ENCODE results near the gene TBC1D30. TPM values are rescaled to one million over a fixed set of nuclear protein-coding genes. Genes with fewer than 3 reads are reported as not detected.

The TBC1D30 gene
- total RNA-seq, 4 donors from 2014 or later = 3.2 to 14.8 (median 9.5) TPM

GRCh38 chr12:64889434-64890216 lies 65.2 kb downstream of the TBC1D30 start:
- Histone ChIP-seq H3K27me3 (no peaks in the 10 kb centered on the region), H3K4me1 (no peaks in the 10 kb centered on the region), H3K27ac (no peak overlapping the region), H3K4me3 (no peak overlapping the region), H3K36me3 (no peaks in the 10 kb centered on the region), H3K9me3 (no peaks in the 10 kb centered on the region)
- TF ChIP-seq CTCF (IDR thresholded peaks at IDR 0.05) (no peak), POLR2A (IDR thresholded peaks at IDR 0.05) (no peak)
- no peak for DNase-seq
- intact Hi-C loops (cut with DNase I; ENCODE audit: low total_unique reads) = loop anchor here (5.0 kb wide), 1 partner anchor 233 kb away; the partner anchor contains the start of gene WIF1

- Histone ChIP-seq H3K9me3 (no peaks in the 10 kb centered on the region), H3K27ac (no peak overlapping the region), H3K27me3 (no peaks in the 10 kb centered on the region), H3K4me3 (no peak overlapping the region), H3K36me3 (no peaks in the 10 kb centered on the region), H3K4me1 (no peaks in the 10 kb centered on the region)
- TF ChIP-seq CTCF (IDR thresholded peaks at IDR 0.05) (peak; percentile 78 to 90 (median 84)), POLR2A (IDR thresholded peaks at IDR 0.05) (no peak)
- no peak for DNase-seq
- intact Hi-C loops (cut with DNase I; ENCODE audit: low total_unique reads) = loop anchor here (5.0 kb wide), 1 partner anchor 231 kb away; the partner anchor contains the start of gene WIF1
Measured at GRCh38 chr12:64890873-64891468, 66.5 kb downstream of the TBC1D30 start.

- intact Hi-C loops (cut with DNase I; ENCODE audit: low total_unique reads) = loop anchor here (5.0 kb wide), 1 partner anchor 231 kb away; the partner anchor contains the start of gene WIF1
- no peaks in the 10 kb centered on the region for H3K9me3 ChIP-seq
- H3K4me3 ChIP-seq = no peak overlapping the region
- H3K4me1 ChIP-seq = no peaks in the 10 kb centered on the region
- H3K36me3 ChIP-seq = no peaks in the 10 kb centered on the region
- no peak for DNase-seq
- H3K27ac ChIP-seq = no peak overlapping the region
- TF ChIP-seq CTCF (IDR thresholded peaks at IDR 0.05) = no peak
- TF ChIP-seq POLR2A (IDR thresholded peaks at IDR 0.05) = no peak
- no peaks in the 10 kb centered on the region for H3K27me3 ChIP-seq
Measured at GRCh38 chr12:64891629-64892028, 67.2 kb downstream of the TBC1D30 start.

- TF ChIP-seq POLR2A (IDR thresholded peaks at IDR 0.05) (no peak), CTCF (IDR thresholded peaks at IDR 0.05) (no peak)
- Histone ChIP-seq H3K9me3 (no peaks in the 10 kb centered on the region), H3K36me3 (no peaks in the 10 kb centered on the region), H3K27me3 (no peaks in the 10 kb centered on the region), H3K27ac (no peak overlapping the region), H3K4me3 (no peak overlapping the region), H3K4me1 (no peaks in the 10 kb centered on the region)
- DNase-seq = no peak
- intact Hi-C loops (cut with DNase I; ENCODE audit: low total_unique reads) = loop anchor here (5.0 kb wide), 1 partner anchor 230 kb away; the partner anchor contains the start of gene WIF1
Measured at GRCh38 chr12:64892561-64892960, 68.1 kb downstream of the TBC1D30 start.

GRCh38 chr12:64893961-64894360 lies 69.5 kb downstream of the TBC1D30 start:
- Histone ChIP-seq H3K27me3 (no peaks in the 10 kb centered on the region), H3K4me3 (no peak overlapping the region), H3K9me3 (no peaks in the 10 kb centered on the region), H3K36me3 (no peaks in the 10 kb centered on the region), H3K27ac (no peak overlapping the region), H3K4me1 (no peaks in the 10 kb centered on the region)
- TF ChIP-seq POLR2A (IDR thresholded peaks at IDR 0.05) (no peak), CTCF (IDR thresholded peaks at IDR 0.05) (no peak)
- DNase-seq = no peak
- intact Hi-C loops (cut with DNase I; ENCODE audit: low total_unique reads) = loop anchor here (5.0 kb wide), 1 partner anchor 228 kb away; the partner anchor contains the start of gene WIF1
